Measurements from ENCODE around the gene BARHL2.

Gene BARHL2

GRCh38 chr1:90716552-90717355, at the start of gene BARHL2:
Gene BARHL2 (minus strand): TSS chr1:90717302. CDS start chr1:90717195, 107 bp downstream.
- no peak for DNase-seq

GRCh38 chr1:90763930-90764329, 46.8 kb upstream of the BARHL2 start:
- no peak for DNase-seq

- no peak for DNase-seq
Measured at GRCh38 chr1:90763506-90763905, 46.4 kb upstream of the BARHL2 start.

GRCh38 chr1:90761781-90762589, 44.9 kb upstream of the BARHL2 start:
- DNase-seq = no peak

- no peak for DNase-seq
Measured at GRCh38 chr1:90761156-90761555, 44.1 kb upstream of the BARHL2 start.

GRCh38 chr1:90753556-90753955, 36.5 kb upstream of the BARHL2 start:
- no peak for DNase-seq

GRCh38 chr1:90748668-90749067, 31.6 kb upstream of the BARHL2 start:
- no peak for DNase-seq

- no peak for DNase-seq
Measured at GRCh38 chr1:90746857-90747256, 29.8 kb upstream of the BARHL2 start.

GRCh38 chr1:90745972-90746371, 28.9 kb upstream of the BARHL2 start:
- DNase-seq = no peak

- no peak for DNase-seq
Measured at GRCh38 chr1:90732136-90732535, 15.0 kb upstream of the BARHL2 start.

- no peak for DNase-seq
Measured at GRCh38 chr1:90731382-90732050, 14.4 kb upstream of the BARHL2 start.

- no peak for DNase-seq
Measured at GRCh38 chr1:90730243-90731022, 13.3 kb upstream of the BARHL2 start.

- DNase-seq = no peak
Measured at GRCh38 chr1:90729504-90730242, 12.6 kb upstream of the BARHL2 start.

GRCh38 chr1:90728502-90729287, 11.6 kb upstream of the BARHL2 start:
- DNase-seq = no peak

- no peak for DNase-seq
Measured at GRCh38 chr1:90727917-90728501, 10.9 kb upstream of the BARHL2 start.

GRCh38 chr1:90726986-90727480, 9.9 kb upstream of the BARHL2 start:
- no peak for DNase-seq

GRCh38 chr1:90726425-90726985, 9.4 kb upstream of the BARHL2 start:
- no peak for DNase-seq

- no peak for DNase-seq
Measured at GRCh38 chr1:90725657-90726424, 8.7 kb upstream of the BARHL2 start.

- no peak for DNase-seq
Measured at GRCh38 chr1:90724926-90725656, 8.0 kb upstream of the BARHL2 start.
